ENCODE measurements around the gene SDK2. TPM values are rescaled to one million over a fixed set of nuclear protein-coding genes. Genes with fewer than 3 reads are reported as not detected.

Gene SDK2
- total RNA-seq, 2 donors from 2014 or later = 1.4 TPM

DNA sequence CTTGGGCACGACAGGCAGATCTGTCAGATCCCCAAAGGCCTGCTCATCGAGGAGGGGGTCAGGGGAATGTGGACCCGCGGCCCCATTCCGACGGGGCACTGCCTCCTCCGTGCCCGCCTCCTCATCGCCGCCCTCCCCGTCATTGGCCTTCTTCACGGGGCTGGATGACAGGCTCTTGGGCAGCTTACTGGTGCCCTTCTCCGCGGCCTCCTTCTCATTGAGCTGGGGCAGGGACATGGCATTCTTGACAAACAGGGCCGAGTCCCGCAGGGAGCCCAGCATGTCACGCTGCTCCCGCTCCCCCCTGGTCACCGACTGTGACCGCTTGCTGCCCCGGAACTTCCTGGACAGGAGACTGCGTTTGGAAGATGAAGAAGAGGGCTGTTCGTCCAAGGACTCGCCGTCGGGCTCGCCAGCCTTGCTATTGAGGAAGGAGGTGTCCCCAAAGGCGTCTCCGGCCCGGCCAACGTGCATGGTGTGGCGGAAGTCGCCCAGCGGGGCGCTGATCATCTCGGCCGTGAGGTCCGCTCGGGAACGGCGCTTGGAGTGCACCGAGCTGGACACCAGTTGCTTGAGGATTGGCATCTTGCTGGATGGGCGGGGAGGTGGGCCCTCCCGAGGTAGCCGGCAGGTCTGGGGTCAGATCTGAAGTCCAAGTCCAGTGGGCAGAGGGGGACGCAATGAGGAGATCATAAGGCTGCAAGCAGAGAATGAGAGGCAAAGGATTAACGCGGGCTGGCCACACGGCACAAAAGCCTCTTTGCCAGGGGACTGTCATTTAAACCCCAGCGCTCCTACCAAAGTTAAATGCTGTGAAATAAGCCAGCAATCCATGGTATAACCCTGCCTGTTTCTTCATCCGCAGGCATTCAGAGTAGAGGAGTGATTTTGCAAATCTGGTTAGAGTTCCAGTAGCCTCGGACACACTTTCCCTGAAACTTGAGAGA lies 358.1 kb downstream of the SDK2 start:
- DNase-seq (no peak), ATAC-seq (no peak)
- Mint-ChIP-seq H3K4me3 (no peak overlapping the region), H3K4me1 (peaks cover 19% of the 10 kb centered on the region), H3K27me3 (peaks cover 20% of the 10 kb centered on the region), H3K27ac (no peak overlapping the region), H3K36me3 (ENCODE audit: low read depth) (peaks cover 2% of the 10 kb centered on the region)
- H3K9me3 ChIP-seq (ENCODE audit: control insufficient read depth, low read length, poor library complexity, severe bottlenecking) = no peaks in the 10 kb centered on the region

DNA sequence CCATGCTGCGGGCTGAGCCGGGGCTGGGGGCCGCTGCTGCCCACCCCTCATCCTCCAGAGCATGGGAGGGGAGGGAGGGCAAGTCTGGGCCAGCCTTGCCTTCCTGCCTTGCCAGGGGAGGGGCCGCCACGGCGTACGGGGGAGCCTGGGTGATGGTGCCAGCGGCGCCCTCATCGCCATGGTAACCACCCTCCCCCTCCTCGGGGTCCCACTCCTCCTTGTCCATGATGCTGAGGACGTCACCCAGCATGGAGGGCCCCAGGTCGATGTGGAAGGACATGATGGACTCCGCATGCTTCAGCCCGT lies 358.7 kb downstream of the SDK2 start:
- no peaks in the 10 kb centered on the region for H3K9me3 ChIP-seq (ENCODE audit: control insufficient read depth, low read length, poor library complexity, severe bottlenecking)
- Mint-ChIP-seq H3K36me3 (ENCODE audit: low read depth) (peaks cover 2% of the 10 kb centered on the region), H3K27me3 (peaks cover 20% of the 10 kb centered on the region), H3K4me3 (no peak overlapping the region), H3K27ac (no peak overlapping the region), H3K4me1 (peaks cover 12% of the 10 kb centered on the region)
- no peak for ATAC-seq
- no peak for DNase-seq

DNA sequence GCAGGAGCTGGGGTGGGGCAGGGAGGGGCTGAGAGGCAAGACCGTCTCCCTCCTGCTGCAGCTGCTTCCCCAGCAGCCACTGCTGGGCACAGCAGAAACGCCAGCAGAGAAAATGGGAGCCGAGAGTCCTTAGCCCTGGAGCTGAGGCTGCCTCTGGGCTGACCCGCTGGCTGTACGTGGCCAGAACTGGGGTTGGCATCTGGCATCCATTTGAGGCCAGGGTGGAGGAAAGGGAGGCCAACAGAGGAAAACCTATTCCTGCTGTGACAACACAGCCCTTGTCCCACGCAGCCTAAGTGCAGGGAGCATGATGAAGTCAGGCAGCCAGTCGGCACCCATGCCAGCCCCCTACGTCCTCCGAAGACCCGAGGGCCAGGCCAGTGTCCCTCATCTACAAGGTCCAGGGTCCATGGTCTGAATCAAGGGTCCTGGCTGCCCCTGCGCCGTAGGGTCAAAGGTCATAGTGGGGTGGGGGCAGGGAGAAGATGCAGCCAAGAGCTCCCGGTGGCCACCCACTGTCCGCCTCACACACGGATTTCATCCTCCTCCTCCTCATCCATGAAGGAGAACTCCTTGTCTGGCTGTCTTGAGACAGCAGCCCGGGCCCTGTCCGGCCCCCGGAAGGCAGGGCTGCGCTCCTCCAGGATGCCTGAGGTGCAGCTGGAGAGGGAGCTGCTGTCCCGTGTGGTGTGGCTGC lies 359.2 kb downstream of the SDK2 start:
- DNase-seq (no peak), ATAC-seq (no peak)
- no peaks in the 10 kb centered on the region for H3K9me3 ChIP-seq (ENCODE audit: control insufficient read depth, low read length, poor library complexity, severe bottlenecking)
- no peak overlapping the region for H3K4me3 Mint-ChIP-seq
- H3K27me3 Mint-ChIP-seq = peaks cover 20% of the 10 kb centered on the region
- peaks cover 2% of the 10 kb centered on the region for H3K36me3 Mint-ChIP-seq (ENCODE audit: low read depth)
- H3K4me1 Mint-ChIP-seq = peaks cover 9% of the 10 kb centered on the region
- H3K27ac Mint-ChIP-seq = no peak overlapping the region
